Measurements from ENCODE around the gene ASB1. TPM values are rescaled to one million over a fixed set of nuclear protein-coding genes. Genes with fewer than 3 reads are reported as not detected.

ASB1 gene
- total RNA-seq, 1 donor from 2014 or later = 26.6 TPM

- Histone ChIP-seq H3K4me3 (ENCODE audit: low read length in 3 of 3) (no peak overlapping the region), H3K9me3 (ENCODE audit: control insufficient read depth in 3 of 3, low read length in 3 of 3) (peaks cover under 1 to 6% (median 6%) of the 10 kb centered on the region in 3 donors), H3K36me3 (ENCODE audit: control insufficient read depth in 3 of 3, insufficient read depth in 3 of 3, low read length in 3 of 3) (no peaks in the 10 kb centered on the region), H3K9ac (ENCODE audit: low read depth in 1 of 3, low read length in 3 of 3) (no peak overlapping the region), H3K27me3 (ENCODE audit: control insufficient read depth in 3 of 3, insufficient read depth in 3 of 3, low read length in 3 of 3) (no peaks in the 10 kb centered on the region), H3K27ac (ENCODE audit: low read depth, low read length) (no peak overlapping the region), H3K4me1 (ENCODE audit: control insufficient read depth in 3 of 3, insufficient read depth in 3 of 3, low read length in 3 of 3) (no peaks in the 10 kb centered on the region)
Measured at GRCh38 chr2:238475034-238475433, 48.3 kb downstream of the ASB1 start.

- Histone ChIP-seq H3K27ac (ENCODE audit: low read depth, low read length) (no peak overlapping the region), H3K9ac (ENCODE audit: low read depth in 1 of 3, low read length in 3 of 3) (no peak overlapping the region), H3K27me3 (ENCODE audit: control insufficient read depth in 3 of 3, insufficient read depth in 3 of 3, low read length in 3 of 3) (no peaks in the 10 kb centered on the region), H3K9me3 (ENCODE audit: control insufficient read depth in 3 of 3, low read length in 3 of 3) (peaks cover 2 to 11% (median 6%) of the 10 kb centered on the region in 3 donors), H3K4me1 (ENCODE audit: control insufficient read depth in 3 of 3, insufficient read depth in 3 of 3, low read length in 3 of 3) (no peaks in the 10 kb centered on the region), H3K36me3 (ENCODE audit: control insufficient read depth in 3 of 3, insufficient read depth in 3 of 3, low read length in 3 of 3) (no peaks in the 10 kb centered on the region), H3K4me3 (ENCODE audit: low read length in 3 of 3) (no peak overlapping the region)
Measured at GRCh38 chr2:238475566-238475965, 48.8 kb downstream of the ASB1 start.

GRCh38 chr2:238476258-238476657 lies 49.5 kb downstream of the ASB1 start:
- H3K27ac ChIP-seq (ENCODE audit: low read depth, low read length) = no peak overlapping the region
- peaks cover 2 to 14% (median 6%) of the 10 kb centered on the region in 3 donors for H3K9me3 ChIP-seq (ENCODE audit: control insufficient read depth in 3 of 3, low read length in 3 of 3)
- no peak overlapping the region for H3K4me3 ChIP-seq (ENCODE audit: low read length in 3 of 3)
- no peaks in the 10 kb centered on the region for H3K27me3 ChIP-seq (ENCODE audit: control insufficient read depth in 3 of 3, insufficient read depth in 3 of 3, low read length in 3 of 3)
- no peaks in the 10 kb centered on the region for H3K4me1 ChIP-seq (ENCODE audit: control insufficient read depth in 3 of 3, insufficient read depth in 3 of 3, low read length in 3 of 3)
- no peaks in the 10 kb centered on the region for H3K36me3 ChIP-seq (ENCODE audit: control insufficient read depth in 3 of 3, insufficient read depth in 3 of 3, low read length in 3 of 3)
- H3K9ac ChIP-seq (ENCODE audit: low read depth in 1 of 3, low read length in 3 of 3) = no peak overlapping the region

DNA sequence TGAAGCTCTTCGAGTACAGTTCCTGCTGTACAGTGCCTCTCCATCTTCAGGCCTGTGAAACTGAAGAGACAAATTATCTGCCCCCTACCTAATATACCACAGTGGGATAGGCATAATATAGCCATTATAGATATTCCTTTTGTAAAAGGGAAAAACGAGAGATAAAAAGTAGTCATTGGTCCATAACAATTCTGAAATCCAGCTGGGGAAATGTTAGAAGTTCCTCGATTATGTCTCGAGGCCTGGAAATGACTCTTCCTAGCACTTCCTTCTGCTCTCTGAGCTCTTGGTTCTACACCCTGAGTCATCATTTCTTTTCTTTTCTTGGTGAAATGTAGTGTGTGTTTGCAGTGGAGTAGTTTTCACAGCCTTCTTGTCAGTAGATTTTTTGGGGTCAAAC lies 51.5 kb downstream of the ASB1 start:
- Histone ChIP-seq H3K4me1 (ENCODE audit: control insufficient read depth in 3 of 3, insufficient read depth in 3 of 3, low read length in 3 of 3) (no peaks in the 10 kb centered on the region), H3K9me3 (ENCODE audit: control insufficient read depth in 3 of 3, low read length in 3 of 3) (peaks cover 2 to 12% (median 4%) of the 10 kb centered on the region in 3 donors), H3K27ac (ENCODE audit: low read depth, low read length) (no peak overlapping the region), H3K9ac (ENCODE audit: low read depth in 1 of 3, low read length in 3 of 3) (no peak overlapping the region), H3K27me3 (ENCODE audit: control insufficient read depth in 3 of 3, insufficient read depth in 3 of 3, low read length in 3 of 3) (no peaks in the 10 kb centered on the region), H3K36me3 (ENCODE audit: control insufficient read depth in 3 of 3, insufficient read depth in 3 of 3, low read length in 3 of 3) (no peaks in the 10 kb centered on the region), H3K4me3 (ENCODE audit: low read length in 3 of 3) (no peak overlapping the region)

DNA sequence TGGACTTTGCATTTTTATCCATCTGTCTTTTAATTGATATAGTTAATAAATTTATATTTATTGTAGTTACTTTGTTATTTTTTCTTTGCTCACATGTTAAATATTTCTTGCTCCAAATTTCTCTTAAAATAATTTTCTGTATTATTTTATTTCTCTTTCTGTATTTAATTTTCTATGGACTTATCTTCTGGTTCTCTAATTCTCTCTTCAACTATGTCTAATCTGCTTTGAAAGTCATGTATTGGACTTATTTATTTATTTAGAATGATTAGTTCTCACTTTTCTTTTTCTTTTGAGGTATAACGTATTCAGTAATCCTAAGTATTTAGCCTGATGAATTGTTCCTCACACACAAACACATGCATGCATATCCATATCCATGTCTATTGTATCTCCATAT lies 53.1 kb downstream of the ASB1 start:
- no peak overlapping the region for H3K27ac ChIP-seq (ENCODE audit: low read depth, low read length)
- H3K4me3 ChIP-seq (ENCODE audit: low read length in 3 of 3) = no peak overlapping the region
- H3K4me1 ChIP-seq (ENCODE audit: control insufficient read depth in 3 of 3, insufficient read depth in 3 of 3, low read length in 3 of 3) = no peaks in the 10 kb centered on the region
- no peaks in the 10 kb centered on the region for H3K36me3 ChIP-seq (ENCODE audit: control insufficient read depth in 3 of 3, insufficient read depth in 3 of 3, low read length in 3 of 3)
- H3K9me3 ChIP-seq (ENCODE audit: control insufficient read depth in 3 of 3, low read length in 3 of 3) = peaks cover 2 to 9% (median 4%) of the 10 kb centered on the region in 3 donors
- no peak overlapping the region for H3K9ac ChIP-seq (ENCODE audit: low read depth in 1 of 3, low read length in 3 of 3)
- H3K27me3 ChIP-seq (ENCODE audit: control insufficient read depth in 3 of 3, insufficient read depth in 3 of 3, low read length in 3 of 3) = no peaks in the 10 kb centered on the region

DNA sequence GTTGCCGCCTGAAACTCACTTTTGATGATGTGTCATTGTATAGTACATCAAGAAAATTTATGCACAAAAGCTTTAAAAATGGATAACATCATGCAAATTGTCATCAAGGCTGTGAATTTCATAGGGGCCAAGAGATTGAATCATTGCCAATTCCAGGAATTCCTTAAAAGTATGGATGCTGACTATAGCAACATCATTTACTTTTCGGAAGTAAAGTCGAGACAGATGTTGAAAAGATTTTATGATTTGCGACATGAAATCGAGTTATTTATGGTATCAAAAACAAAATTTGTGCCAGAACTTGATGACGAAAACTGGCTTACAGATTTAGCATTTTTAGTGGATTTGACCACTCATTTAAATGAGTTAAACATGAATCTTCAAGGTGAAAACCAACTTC lies 56.3 kb downstream of the ASB1 start:
- no peaks in the 10 kb centered on the region for H3K4me1 ChIP-seq (ENCODE audit: control insufficient read depth in 3 of 3, insufficient read depth in 3 of 3, low read length in 3 of 3)
- H3K4me3 ChIP-seq (ENCODE audit: low read length in 3 of 3) = no peak overlapping the region
- H3K27ac ChIP-seq (ENCODE audit: low read depth, low read length) = no peak overlapping the region
- peaks cover 0 to 13% (median 0%) of the 10 kb centered on the region in 3 donors for H3K27me3 ChIP-seq (ENCODE audit: control insufficient read depth in 3 of 3, insufficient read depth in 3 of 3, low read length in 3 of 3)
- H3K9ac ChIP-seq (ENCODE audit: low read depth in 1 of 3, low read length in 3 of 3) = no peak overlapping the region
- H3K9me3 ChIP-seq (ENCODE audit: control insufficient read depth in 3 of 3, low read length in 3 of 3) = peaks cover 2 to 9% (median 4%) of the 10 kb centered on the region in 3 donors
- H3K36me3 ChIP-seq (ENCODE audit: control insufficient read depth in 3 of 3, insufficient read depth in 3 of 3, low read length in 3 of 3) = peaks cover 0 to 8% (median 0%) of the 10 kb centered on the region in 3 donors

DNA sequence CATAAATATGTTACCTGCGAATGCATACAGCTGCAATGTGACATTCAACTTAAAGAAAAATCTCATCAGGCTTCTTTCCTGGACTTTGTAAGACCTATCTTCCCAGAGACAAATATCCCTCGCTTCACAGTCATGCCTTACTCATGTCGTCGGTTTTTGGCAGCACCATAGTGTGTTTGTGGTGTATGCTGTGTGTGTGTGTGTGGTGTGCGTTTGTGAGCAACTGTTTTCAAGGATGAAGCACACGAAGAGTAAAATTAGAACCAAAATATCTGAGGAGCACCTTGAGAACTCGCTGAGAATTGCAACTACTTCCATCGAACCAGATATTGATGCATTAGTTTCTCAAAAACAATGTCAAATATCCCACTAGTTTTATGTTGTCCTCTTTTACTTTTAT lies 56.9 kb downstream of the ASB1 start:
- Histone ChIP-seq H3K9ac (ENCODE audit: low read depth in 1 of 3, low read length in 3 of 3) (no peak overlapping the region), H3K27ac (ENCODE audit: low read depth, low read length) (no peak overlapping the region), H3K4me3 (ENCODE audit: low read length in 3 of 3) (no peak overlapping the region), H3K4me1 (ENCODE audit: control insufficient read depth in 3 of 3, insufficient read depth in 3 of 3, low read length in 3 of 3) (no peaks in the 10 kb centered on the region), H3K27me3 (ENCODE audit: control insufficient read depth in 3 of 3, insufficient read depth in 3 of 3, low read length in 3 of 3) (peaks cover 0 to 13% (median 0%) of the 10 kb centered on the region in 3 donors), H3K9me3 (ENCODE audit: control insufficient read depth in 3 of 3, low read length in 3 of 3) (peaks cover 0 to 9% (median 2%) of the 10 kb centered on the region in 3 donors), H3K36me3 (ENCODE audit: control insufficient read depth in 3 of 3, insufficient read depth in 3 of 3, low read length in 3 of 3) (peaks cover 0 to 8% (median 0%) of the 10 kb centered on the region in 3 donors)

DNA sequence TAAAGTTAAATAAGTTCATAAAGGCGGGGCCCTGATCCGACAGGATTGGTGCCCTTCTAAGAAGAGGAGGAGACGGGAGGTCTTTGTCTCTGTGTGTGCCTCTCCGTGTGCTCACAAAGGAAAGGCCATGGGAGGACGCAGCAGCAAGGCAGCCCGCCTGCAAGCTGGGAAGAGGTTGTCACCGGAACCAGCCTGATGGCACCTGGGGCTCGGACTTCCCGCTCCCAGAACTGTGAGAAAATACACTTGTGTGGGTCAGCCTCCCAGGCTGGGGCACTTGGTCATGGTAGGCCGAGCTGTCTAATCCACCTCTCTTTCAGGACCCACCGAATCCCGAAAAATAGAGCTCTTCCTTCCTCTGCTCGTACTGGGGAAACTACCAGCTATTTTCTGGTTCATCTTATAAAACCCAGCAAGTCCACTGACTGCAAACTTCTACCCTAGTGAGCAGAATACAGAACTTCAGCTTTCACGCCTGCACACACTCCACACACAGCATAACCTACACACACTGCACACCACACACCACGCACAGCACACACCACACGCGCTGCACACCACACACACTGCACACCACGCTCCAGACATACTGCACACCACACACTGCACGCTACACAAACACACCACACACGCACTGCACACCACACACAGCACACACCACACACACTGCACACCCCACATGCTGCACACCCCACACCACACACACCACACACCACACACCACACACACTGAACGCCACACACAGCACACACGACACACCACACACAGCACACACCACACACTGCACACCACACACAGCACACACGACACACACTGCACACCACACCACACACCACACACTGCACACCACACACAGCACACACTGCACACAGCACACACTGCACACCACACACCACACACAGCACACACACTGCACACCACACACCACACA lies 58.1 kb downstream of the ASB1 start:
- peak overlapping the region in 1 of 3 donors; percentile 9 for H3K4me3 ChIP-seq (ENCODE audit: low read length in 3 of 3)
- no peak overlapping the region for H3K9ac ChIP-seq (ENCODE audit: low read depth in 1 of 3, low read length in 3 of 3)
- peaks cover 0 to 9% (median 2%) of the 10 kb centered on the region in 3 donors for H3K9me3 ChIP-seq (ENCODE audit: control insufficient read depth in 3 of 3, low read length in 3 of 3)
- peaks cover 0 to 8% (median 0%) of the 10 kb centered on the region in 3 donors for H3K36me3 ChIP-seq (ENCODE audit: control insufficient read depth in 3 of 3, insufficient read depth in 3 of 3, low read length in 3 of 3)
- peaks cover 0 to 13% (median 0%) of the 10 kb centered on the region in 3 donors for H3K27me3 ChIP-seq (ENCODE audit: control insufficient read depth in 3 of 3, insufficient read depth in 3 of 3, low read length in 3 of 3)
- no peaks in the 10 kb centered on the region for H3K4me1 ChIP-seq (ENCODE audit: control insufficient read depth in 3 of 3, insufficient read depth in 3 of 3, low read length in 3 of 3)
- H3K27ac ChIP-seq (ENCODE audit: low read depth, low read length) = no peak overlapping the region

- no peaks in the 10 kb centered on the region for H3K4me1 ChIP-seq (ENCODE audit: control insufficient read depth in 3 of 3, insufficient read depth in 3 of 3, low read length in 3 of 3)
Measured at GRCh38 chr2:238486123-238486848, 59.6 kb downstream of the ASB1 start.

DNA sequence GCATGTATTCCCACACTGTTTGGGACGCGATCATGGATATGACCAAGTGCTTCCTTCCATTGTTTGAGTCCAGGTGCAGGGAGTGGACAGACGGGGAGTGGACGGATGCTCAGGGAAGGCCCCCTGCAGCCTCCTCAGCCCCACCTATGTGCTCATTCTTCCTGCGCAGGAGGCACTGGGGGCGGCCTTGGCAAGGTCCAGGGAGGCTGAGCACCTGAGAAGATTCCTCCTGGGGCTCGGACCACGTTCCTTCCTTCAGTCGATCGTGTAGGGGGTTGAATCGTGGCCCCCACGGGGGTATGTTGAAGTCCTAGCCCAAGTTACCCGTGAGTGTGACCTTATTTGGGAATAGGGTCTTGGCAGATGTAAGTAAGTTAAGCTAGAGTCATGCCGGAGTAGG lies 60.4 kb downstream of the ASB1 start:
- Histone ChIP-seq H3K9me3 (ENCODE audit: control insufficient read depth in 3 of 3, low read length in 3 of 3) (no peaks in the 10 kb centered on the region), H3K4me3 (ENCODE audit: low read length in 3 of 3) (no peak overlapping the region), H3K27ac (ENCODE audit: low read depth, low read length) (no peak overlapping the region), H3K4me1 (ENCODE audit: control insufficient read depth in 3 of 3, insufficient read depth in 3 of 3, low read length in 3 of 3) (no peaks in the 10 kb centered on the region), H3K27me3 (ENCODE audit: control insufficient read depth in 3 of 3, insufficient read depth in 3 of 3, low read length in 3 of 3) (peaks cover 0 to 13% (median 0%) of the 10 kb centered on the region in 3 donors), H3K9ac (ENCODE audit: low read depth in 1 of 3, low read length in 3 of 3) (no peak overlapping the region), H3K36me3 (ENCODE audit: control insufficient read depth in 3 of 3, insufficient read depth in 3 of 3, low read length in 3 of 3) (peaks cover 0 to 8% (median 0%) of the 10 kb centered on the region in 3 donors)

More at GRCh38 chr2:238486123-238486848, 59.6 kb downstream of the ASB1 start:
- Histone ChIP-seq H3K27ac (ENCODE audit: low read depth, low read length) (no peak overlapping the region), H3K4me3 (ENCODE audit: low read length in 3 of 3) (no peak overlapping the region), H3K27me3 (ENCODE audit: control insufficient read depth in 3 of 3, insufficient read depth in 3 of 3, low read length in 3 of 3) (peaks cover 0 to 13% (median 0%) of the 10 kb centered on the region in 3 donors), H3K9me3 (ENCODE audit: control insufficient read depth in 3 of 3, low read length in 3 of 3) (no peaks in the 10 kb centered on the region), H3K9ac (ENCODE audit: low read depth in 1 of 3, low read length in 3 of 3) (no peak overlapping the region), H3K36me3 (ENCODE audit: control insufficient read depth in 3 of 3, insufficient read depth in 3 of 3, low read length in 3 of 3) (peaks cover 0 to 8% (median 0%) of the 10 kb centered on the region in 3 donors)
